ENCODE data around the gene CBR3. TPM values are rescaled to one million over a fixed set of nuclear protein-coding genes. Genes with fewer than 3 reads are reported as not detected.

The CBR3 gene
- polyA plus RNA-seq, 3 donors from 2014 or later, result 1.1 to 5.1 (median 1.5) TPM

- Mint-ChIP-seq H3K4me1 (peaks cover 11 to 13% of the 10 kb centered on the region in 2 donors), H3K4me3 (no peak overlapping the region), H3K36me3 (no peaks in the 10 kb centered on the region), H3K27ac (peak overlapping the region in 1 of 6 donors; percentile 61), H3K9me3 (no peaks in the 10 kb centered on the region), H3K27me3 (ENCODE audit: low read depth in 3 of 3) (peaks cover 0 to 5% (median 0%) of the 10 kb centered on the region in 3 donors)
- DNase-seq, result no peak
Measured at GRCh38 chr21:36149788-36150711, 15.2 kb downstream of the CBR3 start.

GRCh38 chr21:36155603-36156338 is 20.9 kb downstream of the CBR3 start:
- Mint-ChIP-seq H3K27me3 (ENCODE audit: low read depth in 3 of 3) (peaks cover 0 to 10% (median 0%) of the 10 kb centered on the region in 3 donors), H3K9me3 (no peaks in the 10 kb centered on the region), H3K4me3 (peak overlapping the region; percentile 74 to 87 (median 82)), H3K36me3 (peaks cover 0 to 6% (median 0%) of the 10 kb centered on the region in 3 donors), H3K4me1 (peaks cover 22 to 27% of the 10 kb centered on the region in 2 donors), H3K27ac (peak overlapping the region in 2 of 6 donors; percentile 67 to 68)
- DNase-seq, result no peak

GRCh38 chr21:36156339-36156814 is 21.5 kb downstream of the CBR3 start:
- peak overlapping the region in 3 of 6 donors; percentile 31 to 68 (median 67) for H3K27ac Mint-ChIP-seq
- no peaks in the 10 kb centered on the region for H3K9me3 Mint-ChIP-seq
- H3K27me3 Mint-ChIP-seq (ENCODE audit: low read depth in 3 of 3), result peaks cover 0 to 10% (median 0%) of the 10 kb centered on the region in 3 donors
- H3K4me3 Mint-ChIP-seq, result peak overlapping the region; percentile 74 to 87 (median 82)
- peaks cover 23 to 30% of the 10 kb centered on the region in 2 donors for H3K4me1 Mint-ChIP-seq
- peaks cover 0 to 8% (median 0%) of the 10 kb centered on the region in 3 donors for H3K36me3 Mint-ChIP-seq
- peak; percentile 100 for DNase-seq

- peak within 1 kb of the TSS; percentile 80 to 87 (median 85) for H3K4me3 Mint-ChIP-seq
- peak in 1 of 3 donors; percentile 8 for DNase-seq
- peaks cover 0 to 10% (median 0%) of the 10 kb centered on the region in 3 donors for H3K27me3 Mint-ChIP-seq (ENCODE audit: low read depth in 3 of 3)
- H3K9me3 Mint-ChIP-seq, result no peaks in the 10 kb centered on the region
- peak within 1 kb of the TSS; percentile 46 to 84 (median 72) for H3K27ac Mint-ChIP-seq
- peaks cover 0 to 8% (median 0%) of the 10 kb centered on the region in 3 donors for H3K36me3 Mint-ChIP-seq
- peaks cover 26 to 35% of the 10 kb centered on the region in 2 donors for H3K4me1 Mint-ChIP-seq
Measured at GRCh38 chr21:36156815-36157670, 22.2 kb downstream of the CBR3 start, which contains the start of gene DOP1B. Gene DOP1B (plus strand): TSS chr21:36156824. CDS start chr21:36164734, 7,910 bp downstream.

- peak overlapping the region; percentile 12 to 57 (median 22) for H3K4me3 Mint-ChIP-seq
- no peak for DNase-seq
- H3K9me3 Mint-ChIP-seq, result no peaks in the 10 kb centered on the region
- H3K27me3 Mint-ChIP-seq (ENCODE audit: low read depth in 3 of 3), result peaks cover 0 to 5% (median 0%) of the 10 kb centered on the region in 3 donors
- H3K27ac Mint-ChIP-seq, result peak overlapping the region in 1 of 6 donors; percentile 27
- H3K4me1 Mint-ChIP-seq, result peaks cover 32 to 56% of the 10 kb centered on the region in 2 donors
- peaks cover 0 to 8% (median under 1%) of the 10 kb centered on the region in 3 donors for H3K36me3 Mint-ChIP-seq
Measured at GRCh38 chr21:36159356-36159921, 24.6 kb downstream of the CBR3 start.

GRCh38 chr21:36160850-36161178 is 25.9 kb downstream of the CBR3 start:
- H3K36me3 Mint-ChIP-seq, result peaks cover 0 to 11% (median 7%) of the 10 kb centered on the region in 3 donors
- H3K4me1 Mint-ChIP-seq, result peaks cover 27 to 58% of the 10 kb centered on the region in 2 donors
- peak overlapping the region in 2 of 6 donors; percentile 9 to 62 for H3K27ac Mint-ChIP-seq
- no peak for DNase-seq
- no peak overlapping the region for H3K4me3 Mint-ChIP-seq
- H3K27me3 Mint-ChIP-seq (ENCODE audit: low read depth in 3 of 3), result peaks cover 0 to 2% (median 0%) of the 10 kb centered on the region in 3 donors
- H3K9me3 Mint-ChIP-seq, result no peaks in the 10 kb centered on the region

GRCh38 chr21:36162631-36163030 is 27.8 kb downstream of the CBR3 start:
- peaks cover 23 to 54% of the 10 kb centered on the region in 2 donors for H3K4me1 Mint-ChIP-seq
- H3K27ac Mint-ChIP-seq, result peak overlapping the region in 1 of 6 donors; percentile 46
- peaks cover 6 to 25% (median 10%) of the 10 kb centered on the region in 3 donors for H3K36me3 Mint-ChIP-seq
- no peaks in the 10 kb centered on the region for H3K9me3 Mint-ChIP-seq
- H3K4me3 Mint-ChIP-seq, result no peak overlapping the region
- H3K27me3 Mint-ChIP-seq (ENCODE audit: low read depth in 3 of 3), result peaks cover 0 to 2% (median 0%) of the 10 kb centered on the region in 3 donors
- no peak for DNase-seq

- DNase-seq, result no peak
- H3K4me1 Mint-ChIP-seq, result peaks cover 16 to 47% of the 10 kb centered on the region in 2 donors
- H3K4me3 Mint-ChIP-seq, result no peak overlapping the region
Measured at GRCh38 chr21:36163750-36164741, 29.2 kb downstream of the CBR3 start.

DNA sequence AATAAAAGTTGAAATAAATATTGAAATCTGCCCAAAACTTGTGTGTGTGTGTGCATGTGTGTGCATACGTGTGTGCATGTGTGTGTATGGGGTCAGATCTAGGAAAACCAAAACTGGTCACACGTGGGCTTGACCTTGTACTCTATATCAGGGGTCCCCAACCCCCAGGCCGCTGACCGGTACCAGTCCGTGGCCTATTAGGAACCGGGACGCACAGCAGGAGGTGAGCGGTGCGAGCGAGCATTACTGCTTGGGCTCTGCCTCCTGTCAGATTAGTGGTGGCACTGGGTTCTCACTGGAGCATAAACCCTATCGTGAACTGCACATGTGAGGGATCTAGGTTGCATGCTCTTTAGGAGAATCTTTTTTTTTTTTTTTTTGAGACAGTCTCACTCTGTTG is 30.5 kb downstream of the CBR3 start:
- Mint-ChIP-seq H3K27ac (no peak overlapping the region), H3K27me3 (ENCODE audit: low read depth in 3 of 3) (peaks cover 0 to 1% (median 0%) of the 10 kb centered on the region in 3 donors), H3K36me3 (peaks cover 16 to 32% (median 16%) of the 10 kb centered on the region in 3 donors), H3K9me3 (no peaks in the 10 kb centered on the region), H3K4me1 (peaks cover 11 to 36% of the 10 kb centered on the region in 2 donors), H3K4me3 (no peak overlapping the region)
- no peak for DNase-seq

More at GRCh38 chr21:36163750-36164741, 29.2 kb downstream of the CBR3 start:
- Mint-ChIP-seq H3K9me3 (no peaks in the 10 kb centered on the region), H3K36me3 (peaks cover 8 to 32% (median 10%) of the 10 kb centered on the region in 3 donors), H3K27me3 (ENCODE audit: low read depth in 3 of 3) (peaks cover 0 to 1% (median 0%) of the 10 kb centered on the region in 3 donors), H3K27ac (no peak overlapping the region)

DNA sequence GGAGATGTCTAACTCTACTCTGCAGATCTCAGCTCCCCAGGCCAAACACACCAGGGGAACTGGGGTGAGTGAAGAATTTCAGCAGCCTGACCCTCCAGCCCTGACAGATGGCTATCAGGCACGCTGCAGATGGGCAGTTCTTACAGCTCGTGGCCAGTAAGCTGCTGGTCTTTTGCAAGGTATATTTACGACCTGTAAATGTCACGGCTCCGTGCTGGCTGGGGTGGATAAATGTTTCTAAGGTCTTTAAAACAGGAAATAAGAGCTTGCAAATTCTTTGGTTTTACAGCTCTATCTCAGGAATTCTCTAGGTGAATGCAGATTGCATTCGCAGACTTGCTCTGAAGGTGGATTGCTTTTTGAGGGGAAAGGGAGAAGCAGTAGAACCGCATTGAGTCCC is 31.8 kb downstream of the CBR3 start:
- H3K36me3 Mint-ChIP-seq, result peaks cover 16 to 30% (median 16%) of the 10 kb centered on the region in 3 donors
- H3K4me3 Mint-ChIP-seq, result no peak overlapping the region
- H3K27ac Mint-ChIP-seq, result no peak overlapping the region
- H3K4me1 Mint-ChIP-seq, result peaks cover 13 to 32% of the 10 kb centered on the region in 2 donors
- no peaks in the 10 kb centered on the region for H3K9me3 Mint-ChIP-seq
- peaks cover 0 to 1% (median 0%) of the 10 kb centered on the region in 3 donors for H3K27me3 Mint-ChIP-seq (ENCODE audit: low read depth in 3 of 3)
- DNase-seq, result no peak

GRCh38 chr21:36167541-36167940 is 32.7 kb downstream of the CBR3 start:
- DNase-seq, result no peak
- Mint-ChIP-seq H3K9me3 (no peaks in the 10 kb centered on the region), H3K27ac (peak overlapping the region in 1 of 6 donors; percentile 59), H3K27me3 (ENCODE audit: low read depth in 3 of 3) (peaks cover 0 to 1% (median 0%) of the 10 kb centered on the region in 3 donors), H3K4me3 (no peak overlapping the region), H3K4me1 (peaks cover 15 to 30% of the 10 kb centered on the region in 2 donors), H3K36me3 (peaks cover 16 to 30% (median 16%) of the 10 kb centered on the region in 3 donors)
